A549 (cell line): Measurements from ENCODE around the gene THUMPD3. TPM values are rescaled to one million over a fixed set of nuclear protein-coding genes. Genes with fewer than 3 reads are reported as not detected.
A peak's percentile ranks its signal among the peaks of the same experiment; 100 is the strongest.

Source experiments
- ATAC-seq, 2 experiments: fragments of 200-7000 bp in 1 of 2; fragments of >200 bp in 1 of 2; cut with Nextera tagmentation in 1 of 2; cut with Tn5 transposase in 1 of 2; 3 replicates each; pipeline versions ENCODE4 v1.8.0 to v1.9.1; 2018 to 2020; ENCODE audit warnings: mild to moderate bottlenecking in 1 of 2, moderate library complexity in 1 of 2
- CTCF ChIA-PET: fragments of 300-600 bp; sonication (Branson Sonifier 250); formaldehyde crosslinking; extraction: SDS; loops from one replicate; lab custom pipeline; 2021; ENCODE audit warnings: antibody characterized with exemption, inconsistent platforms; lab: Yijun Ruan, JAX
- POLR2A ChIA-PET: fragments of 350-600 bp; formaldehyde crosslinking; extraction: SDS; loops from one replicate; lab custom pipeline; 2021; ENCODE audit warnings: antibody characterized with exemption, inconsistent platforms; lab: Yijun Ruan, JAX
- DNase-seq, 2 experiments: peaks; one replicate each; pipeline versions ENCODE4 v3.0.0 to v3.0.0-alpha.2; 2011 to 2016; ENCODE audit warnings: low read depth in 1 of 2, low spot score in 1 of 2
- FAIRE-seq: peaks from 2 replicates; lab custom pipeline; 2011; peaks lifted over from hg19 to GRCh38; lab: Jason Lieb, UNC
- H3K27ac ChIP-seq, 2 experiments: fragments of >200 bp; sonication (Bioruptor Twin); formaldehyde crosslinking; 3 replicates each; pipeline ENCODE4 v1.5.1; 2016 to 2017
- H3K4me1 ChIP-seq: fragments of >200 bp; sonication (Bioruptor Twin); formaldehyde crosslinking; 3 replicates; pipeline ENCODE4 v1.6.1; 2016
- H3K4me2 ChIP-seq: fragments of >200 bp; sonication (Bioruptor Twin); formaldehyde crosslinking; 3 replicates; pipeline ENCODE4 v1.6.1; 2016
- H3K4me3 ChIP-seq: fragments of >200 bp; sonication (Bioruptor Twin); formaldehyde crosslinking; 3 replicates; pipeline ENCODE4 v1.5.1; 2016
- H3K9me3 ChIP-seq: fragments of >200 bp; sonication (Bioruptor Twin); formaldehyde crosslinking; 3 replicates; pipeline ENCODE4 v1.6.1; 2016
- CBX2 ChIP-seq: fragments of 200-600 bp; sonication (generic); IDR thresholded peaks from 2 replicates; pipeline ENCODE4 v1.6.1; 2016; ENCODE audit warnings: low read depth, mild to moderate bottlenecking, borderline replicate concordance
- CEBPB ChIP-seq, 2 experiments: fragments of >200 bp in 1 of 2; sonication (Bioruptor Twin) in 1 of 2; formaldehyde crosslinking in 1 of 2; IDR thresholded peaks; 2 replicates each; pipeline ENCODE4 v1.6.1; 2012 to 2016
- CHD2 ChIP-seq: fragments of 150-350 bp; IDR thresholded peaks from 2 replicates; pipeline ENCODE4 v1.6.1; 2014; ENCODE audit warnings: low read length; ENCODE audit not compliant: partially characterized antibody
- CHD4 ChIP-seq: fragments of 200-600 bp; sonication (generic); IDR thresholded peaks from 2 replicates; pipeline ENCODE4 v1.6.1; 2016; ENCODE audit warnings: antibody characterized with exemption, mild to moderate bottlenecking, borderline replicate concordance
- EHF ChIP-seq: fragments of 250-450 bp; sonication (Bioruptor Pico); IDR thresholded peaks from 2 replicates; pipeline ENCODE4 v1.5.0; 2020; ENCODE audit warnings: mild to moderate bottlenecking
- EHMT2 ChIP-seq: fragments of 200-600 bp; sonication (generic); IDR thresholded peaks from 2 replicates; pipeline ENCODE4 v1.6.1; 2016; ENCODE audit warnings: antibody characterized with exemption, low read depth, mild to moderate bottlenecking, moderate library complexity
- ELK1 ChIP-seq: fragments of 150-350 bp; IDR thresholded peaks from 2 replicates; pipeline ENCODE4 v1.6.1; 2014; ENCODE audit warnings: low read depth, mild to moderate bottlenecking, low read length
- EP300 ChIP-seq, 2 experiments: fragments of >200 bp; sonication (Bioruptor Twin); formaldehyde crosslinking; IDR thresholded peaks; 2 replicates in 1 of 2; 3 replicates in 1 of 2; pipeline ENCODE4 v1.6.1; 2016 to 2017
- ESRRA ChIP-seq: fragments of 150-350 bp; IDR thresholded peaks from 2 replicates; pipeline ENCODE4 v1.6.1; 2014; ENCODE audit warnings: mild to moderate bottlenecking, low read length, borderline replicate concordance
- FOXS1 ChIP-seq: fragments of 250-450 bp; sonication (Bioruptor Pico); IDR thresholded peaks from 2 replicates; pipeline ENCODE4 v1.5.0; 2020; ENCODE audit warnings: mild to moderate bottlenecking, moderate library complexity
- HDAC2 ChIP-seq: fragments of 200-600 bp; sonication (generic); IDR thresholded peaks from 2 replicates; pipeline ENCODE4 v1.6.1; 2016
- HOXA7 ChIP-seq: fragments of 250-450 bp; sonication (Bioruptor Pico); IDR thresholded peaks from 2 replicates; pipeline ENCODE4 v1.5.0; 2020; ENCODE audit warnings: mild to moderate bottlenecking, moderate library complexity
- HOXB5 ChIP-seq: fragments of 250-450 bp; sonication (Bioruptor Pico); IDR thresholded peaks from 2 replicates; pipeline ENCODE4 v1.5.0; 2020; ENCODE audit warnings: mild to moderate bottlenecking, moderate library complexity
- JUN ChIP-seq, 2 experiments: fragments of >200 bp; sonication (Bioruptor Twin); formaldehyde crosslinking; IDR thresholded peaks; 2 replicates in 1 of 2; 3 replicates in 1 of 2; pipeline ENCODE4 v1.6.1; 2016 to 2017
- JUNB ChIP-seq: fragments of >200 bp; sonication (Bioruptor Twin); formaldehyde crosslinking; IDR thresholded peaks from 2 replicates; pipeline ENCODE4 v1.6.1; 2016
- KDM1A ChIP-seq: fragments of 200-600 bp; sonication (generic); IDR thresholded peaks from 2 replicates; pipeline ENCODE4 v1.6.1; 2016; ENCODE audit warnings: low read depth, mild to moderate bottlenecking
- KDM5A ChIP-seq: fragments of 200-600 bp; sonication (generic); IDR thresholded peaks from 2 replicates; pipeline ENCODE4 v1.6.1; 2016; ENCODE audit warnings: antibody characterized with exemption, mild to moderate bottlenecking
- MYC ChIP-seq: IDR thresholded peaks from 2 replicates; pipeline ENCODE4 v1.6.1; 2012; ENCODE audit warnings: mild to moderate bottlenecking, inconsistent platforms, low read length, improper control_type of control experiment, borderline replicate concordance
- NFE2L2 ChIP-seq: fragments of 150-350 bp; conservative IDR thresholded peaks from 2 replicates; pipeline ENCODE4 v1.6.1; 2014; ENCODE audit warnings: low read length
- RAD21 ChIP-seq, 2 experiments: fragments of >200 bp in 1 of 2; sonication (Bioruptor Twin) in 1 of 2; formaldehyde crosslinking in 1 of 2; IDR thresholded peaks in 1 of 2; conservative IDR thresholded peaks in 1 of 2; 2 replicates in 1 of 2; 3 replicates in 1 of 2; pipeline ENCODE4 v1.6.1; 2012 to 2018; ENCODE audit warnings: inconsistent platforms in 1 of 2
- RARB ChIP-seq: fragments of 250-450 bp; sonication (Bioruptor Pico); IDR thresholded peaks from 2 replicates; pipeline ENCODE4 v1.8.0; 2021; ENCODE audit warnings: mild to moderate bottlenecking, moderate library complexity
- RCOR1 ChIP-seq: fragments of 150-350 bp; IDR thresholded peaks from 2 replicates; pipeline ENCODE4 v1.6.1; 2014; ENCODE audit warnings: antibody characterized with exemption, low read length, low read depth
- RFX5 ChIP-seq: fragments of 450-650 bp; IDR thresholded peaks from 2 replicates; pipeline ENCODE4 v1.7.1; 2014; ENCODE audit warnings: antibody characterized with exemption, mild to moderate bottlenecking, moderate library complexity
- RNF2 ChIP-seq: fragments of 200-600 bp; sonication (generic); IDR thresholded peaks from 2 replicates; pipeline ENCODE4 v1.6.1; 2016; ENCODE audit warnings: low read depth, mild to moderate bottlenecking, antibody characterized with exemption, moderate library complexity, borderline replicate concordance
- SMC3 ChIP-seq: fragments of >200 bp; sonication (Bioruptor Twin); formaldehyde crosslinking; IDR thresholded peaks from 3 replicates; pipeline ENCODE4 v1.6.1; 2018; ENCODE audit warnings: inconsistent platforms
- SREBF2 ChIP-seq: fragments of 450-650 bp; IDR thresholded peaks from 2 replicates; pipeline ENCODE4 v1.6.1; 2014; ENCODE audit warnings: mild to moderate bottlenecking, moderate library complexity
- ZFP36 ChIP-seq: fragments of 450-650 bp; IDR thresholded peaks from 2 replicates; pipeline ENCODE4 v1.6.1; 2014; ENCODE audit warnings: borderline replicate concordance; ENCODE audit not compliant: partially characterized antibody
- ZSCAN20 ChIP-seq: fragments of 250-450 bp; sonication (Bioruptor Pico); IDR thresholded peaks from 2 replicates; pipeline ENCODE4 v1.8.0; 2022; ENCODE audit warnings: mild to moderate bottlenecking, moderate library complexity
- WGBS: methylation state at CpG from one replicate; pipeline ENCODE4 v1.1.6; 2017; ENCODE audit errors: missing lambda C conversion rate; 5-methylcytosine and 5-hydroxymethylcytosine counted together
- polyA minus RNA-seq: library from RNA; depleted of rRNA, polyadenylated mRNA; stranded (reverse); fragments of >200 nt; gene quantifications from 2 replicates; pipeline ENCODE4 v1.2.3, GENCODE V29; 2011; rRNA and poly(A)+ RNA removed
- polyA plus RNA-seq, 4 experiments: library from polyadenylated mRNA; depleted of rRNA in 3 of 4; stranded (reverse); fragments of >200 nt; fragmentation: RNase III in 1 of 4; extraction: RNeasy Plus Mini Kit Qiagen cat#74134 plus additional on column Dnase treatment in 1 of 4; gene quantifications; 2 replicates in 3 of 4; 3 replicates in 1 of 4; pipeline ENCODE4 v1.2.3, GENCODE V29; 2011 to 2017
- TF ChIP-seq, protein P1 (sequence below): IDR thresholded peaks from 2 replicates; pipeline ENCODE4 v1.6.1; 2012
- TF ChIP-seq, protein P2 (sequence below): fragments of >200 bp; sonication (Bioruptor Twin); formaldehyde crosslinking; IDR thresholded peaks from 3 replicates; pipeline ENCODE4 v1.5.1; 2016
- TF ChIP-seq, protein P3 (sequence below): IDR thresholded peaks from 2 replicates; pipeline ENCODE4 v1.6.1; 2012; ENCODE audit warnings: low read depth, borderline replicate concordance
- TF ChIP-seq, protein P4 (sequence below): IDR thresholded peaks from 2 replicates; pipeline ENCODE4 v1.6.1; 2012
- TF ChIP-seq, protein P5 (sequence below): fragments of 450-650 bp; IDR thresholded peaks from 2 replicates; pipeline ENCODE4 v1.6.1; 2014; ENCODE audit warnings: antibody characterized with exemption
- TF ChIP-seq, protein P6 (sequence below): fragments of >200 bp; sonication (Bioruptor Twin); formaldehyde crosslinking; IDR thresholded peaks from 2 replicates; pipeline ENCODE4 v1.6.1; 2016

THUMPD3 gene
- 86.0 and 93.2 TPM in 2 replicates for polyA plus RNA-seq (2011; rRNA removed)
- 30.2 and 32.0 TPM in 2 replicates for polyA plus RNA-seq (2012; cell fraction: cytosol; rRNA removed)
- polyA plus RNA-seq (2012; cell fraction: nucleus; rRNA removed), result 15.7 and 22.5 TPM in 2 replicates
- 53.9 to 64.4 TPM (median 60.7 TPM) in 3 replicates for polyA plus RNA-seq (2017; fragmentation: RNase III; extraction: RNeasy Plus Mini Kit Qiagen cat#74134 plus additional on column Dnase treatment)
- 50.7 and 51.4 TPM in 2 replicates for polyA minus RNA-seq

- FAIRE-seq, result peak; percentile 43
- Histone ChIP-seq H3K9me3 (no peaks in the 10 kb centered on the region), H3K27ac (peak within 1 kb of the TSS; percentile 90 to 93), H3K4me3 (peak within 1 kb of the TSS; percentile 81), H3K4me2 (peak within 1 kb of the TSS; percentile 95), H3K4me1 (peaks cover 19% of the 10 kb centered on the region)
- DNase-seq, result peak; percentile 88 to 95
- peak; percentile 99 to 100 for ATAC-seq
- ChIA-PET POLR2A (interaction anchor here (0.6 to 2.8 kb wide), 21 partner anchors 8 to 398 kb away, joined by 3 to 62 read pairs (median 4); partner anchors contain the start of genes OGG1 and SETD5), CTCF (interaction anchor here (0.6 to 2.7 kb wide), 15 partner anchors 10 to 387 kb away, joined by 3 to 29 read pairs (median 4); no protein-coding TSS in a partner anchor)
- WGBS, result 1% methylated on average over 43 of the region's 46 CpGs
- TF ChIP-seq CHD4 (no peak), RARB (CRISPR knock-in tag) (peak; percentile 57; the same call in 1 of the 2 replicates), RCOR1 (no peak), ELK1 (no peak), RAD21 (conservative IDR thresholded peaks at IDR 0.05 in 1 of 2, IDR thresholded peaks at IDR 0.05 in 1 of 2) (no peak), EHMT2 (no peak), KDM1A (no peak), HOXA7 (CRISPR knock-in tag) (no peak), EHF (CRISPR knock-in tag) (peak; percentile 88; the same call in 1 of the 2 replicates), CHD2 (no peak), HOXB5 (CRISPR knock-in tag) (peak; percentile 82; the same call in 1 of the 2 replicates), RFX5 (no peak), CEBPB (IDR thresholded peaks at IDR 0.05) (no peak), SREBF2 (0 out of 2 replicates have a peak, but pooled peaks have one; percentile 7), EP300 (IDR thresholded peaks at IDR 0.05) (no peak), HDAC2 (no peak), JUN (IDR thresholded peaks at IDR 0.05) (peak; percentile 84 to 97), KDM5A (peak; percentile 21; the same call in 1 of the 2 replicates), MYC (peak; percentile 89), NFE2L2 (0 out of 2 replicates have a peak, but pooled peaks have one; percentile 39), CBX2 (no peak), RNF2 (no peak), ESRRA (no peak), SMC3 (no peak), JUNB (no peak), ZSCAN20 (CRISPR knock-in tag) (no peak), FOXS1 (no peak), ZFP36 (no peak)
- TF ChIP-seq, protein P1, sequence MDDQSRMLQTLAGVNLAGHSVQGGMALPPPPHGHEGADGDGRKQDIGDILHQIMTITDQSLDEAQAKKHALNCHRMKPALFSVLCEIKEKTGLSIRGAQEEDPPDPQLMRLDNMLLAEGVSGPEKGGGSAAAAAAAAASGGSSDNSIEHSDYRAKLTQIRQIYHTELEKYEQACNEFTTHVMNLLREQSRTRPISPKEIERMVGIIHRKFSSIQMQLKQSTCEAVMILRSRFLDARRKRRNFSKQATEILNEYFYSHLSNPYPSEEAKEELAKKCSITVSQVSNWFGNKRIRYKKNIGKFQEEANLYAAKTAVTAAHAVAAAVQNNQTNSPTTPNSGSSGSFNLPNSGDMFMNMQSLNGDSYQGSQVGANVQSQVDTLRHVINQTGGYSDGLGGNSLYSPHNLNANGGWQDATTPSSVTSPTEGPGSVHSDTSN, result no peak
- TF ChIP-seq, protein P2, sequence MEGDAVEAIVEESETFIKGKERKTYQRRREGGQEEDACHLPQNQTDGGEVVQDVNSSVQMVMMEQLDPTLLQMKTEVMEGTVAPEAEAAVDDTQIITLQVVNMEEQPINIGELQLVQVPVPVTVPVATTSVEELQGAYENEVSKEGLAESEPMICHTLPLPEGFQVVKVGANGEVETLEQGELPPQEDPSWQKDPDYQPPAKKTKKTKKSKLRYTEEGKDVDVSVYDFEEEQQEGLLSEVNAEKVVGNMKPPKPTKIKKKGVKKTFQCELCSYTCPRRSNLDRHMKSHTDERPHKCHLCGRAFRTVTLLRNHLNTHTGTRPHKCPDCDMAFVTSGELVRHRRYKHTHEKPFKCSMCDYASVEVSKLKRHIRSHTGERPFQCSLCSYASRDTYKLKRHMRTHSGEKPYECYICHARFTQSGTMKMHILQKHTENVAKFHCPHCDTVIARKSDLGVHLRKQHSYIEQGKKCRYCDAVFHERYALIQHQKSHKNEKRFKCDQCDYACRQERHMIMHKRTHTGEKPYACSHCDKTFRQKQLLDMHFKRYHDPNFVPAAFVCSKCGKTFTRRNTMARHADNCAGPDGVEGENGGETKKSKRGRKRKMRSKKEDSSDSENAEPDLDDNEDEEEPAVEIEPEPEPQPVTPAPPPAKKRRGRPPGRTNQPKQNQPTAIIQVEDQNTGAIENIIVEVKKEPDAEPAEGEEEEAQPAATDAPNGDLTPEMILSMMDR, result no peak
- TF ChIP-seq, protein P3, sequence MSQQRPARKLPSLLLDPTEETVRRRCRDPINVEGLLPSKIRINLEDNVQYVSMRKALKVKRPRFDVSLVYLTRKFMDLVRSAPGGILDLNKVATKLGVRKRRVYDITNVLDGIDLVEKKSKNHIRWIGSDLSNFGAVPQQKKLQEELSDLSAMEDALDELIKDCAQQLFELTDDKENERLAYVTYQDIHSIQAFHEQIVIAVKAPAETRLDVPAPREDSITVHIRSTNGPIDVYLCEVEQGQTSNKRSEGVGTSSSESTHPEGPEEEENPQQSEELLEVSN, result peak; percentile 93
- TF ChIP-seq, protein P4, sequence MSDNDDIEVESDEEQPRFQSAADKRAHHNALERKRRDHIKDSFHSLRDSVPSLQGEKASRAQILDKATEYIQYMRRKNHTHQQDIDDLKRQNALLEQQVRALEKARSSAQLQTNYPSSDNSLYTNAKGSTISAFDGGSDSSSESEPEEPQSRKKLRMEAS, result peak; percentile 98
- TF ChIP-seq, protein P5, sequence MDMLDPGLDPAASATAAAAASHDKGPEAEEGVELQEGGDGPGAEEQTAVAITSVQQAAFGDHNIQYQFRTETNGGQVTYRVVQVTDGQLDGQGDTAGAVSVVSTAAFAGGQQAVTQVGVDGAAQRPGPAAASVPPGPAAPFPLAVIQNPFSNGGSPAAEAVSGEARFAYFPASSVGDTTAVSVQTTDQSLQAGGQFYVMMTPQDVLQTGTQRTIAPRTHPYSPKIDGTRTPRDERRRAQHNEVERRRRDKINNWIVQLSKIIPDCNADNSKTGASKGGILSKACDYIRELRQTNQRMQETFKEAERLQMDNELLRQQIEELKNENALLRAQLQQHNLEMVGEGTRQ, result peak; percentile 70
- TF ChIP-seq, protein P6, sequence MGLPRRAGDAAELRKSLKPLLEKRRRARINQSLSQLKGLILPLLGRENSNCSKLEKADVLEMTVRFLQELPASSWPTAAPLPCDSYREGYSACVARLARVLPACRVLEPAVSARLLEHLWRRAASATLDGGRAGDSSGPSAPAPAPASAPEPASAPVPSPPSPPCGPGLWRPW, result no peak
Observed at GRCh38 chr3:9362731-9363530, at the start of gene THUMPD3. Gene THUMPD3 (plus strand): TSS chr3:9363054. CDS start chr3:9365069, 2,015 bp downstream.
